Stimulated activated naive CD8-positive, alpha-beta T cell treated with anti-CD3 and anti-CD28 coated beads, Interleukin-15, Interleukin-2, amounts not matched to agents 100 ng/mL and 50 ng/mL, for 24 hours (primary cell): ENCODE results near the gene ATXN1.
"Not testable (repeated sequence)": the region's sequence is repeated elsewhere in the genome, so short reads cannot be mapped to it uniquely, and the experiment has no call there.

Experiments
- H3K27ac Mint-ChIP-seq: one replicate; pipeline ENCODE4 v1.8.0; 2021; ENCODE audit warnings: mild to moderate bottlenecking, mixed read lengths
- H3K27me3 Mint-ChIP-seq: one replicate; pipeline ENCODE4 v1.8.0; 2021; ENCODE audit warnings: mixed read lengths
- H3K36me3 Mint-ChIP-seq: one replicate; pipeline ENCODE4 v1.8.0; 2021; ENCODE audit warnings: low read depth, mixed read lengths
- H3K4me1 Mint-ChIP-seq: one replicate; pipeline ENCODE4 v1.8.0; 2021; ENCODE audit warnings: low read depth, mixed read lengths
- H3K4me3 Mint-ChIP-seq: one replicate; pipeline ENCODE4 v1.8.0; 2021; ENCODE audit warnings: mild to moderate bottlenecking, mixed read lengths
- H3K9me3 Mint-ChIP-seq: one replicate; pipeline ENCODE4 v1.8.0; 2021; ENCODE audit warnings: mixed read lengths

The ATXN1 gene

GRCh38 chr6:16399158-16399557 lies 362.1 kb downstream of the ATXN1 start:
- no peak overlapping the region for H3K4me3 Mint-ChIP-seq
- H3K27ac Mint-ChIP-seq, result no peak overlapping the region
- H3K4me1 Mint-ChIP-seq, result peaks cover 35% of the 10 kb centered on the region
- no peaks in the 10 kb centered on the region for H3K27me3 Mint-ChIP-seq
- H3K36me3 Mint-ChIP-seq, result peaks cover 26% of the 10 kb centered on the region
- no peaks in the 10 kb centered on the region for H3K9me3 Mint-ChIP-seq

GRCh38 chr6:16398587-16398986 lies 362.7 kb downstream of the ATXN1 start:
- Mint-ChIP-seq H3K27me3 (no peaks in the 10 kb centered on the region), H3K27ac (no peak overlapping the region), H3K4me1 (peaks cover 29% of the 10 kb centered on the region), H3K9me3 (no peaks in the 10 kb centered on the region), H3K4me3 (no peak overlapping the region), H3K36me3 (peaks cover 26% of the 10 kb centered on the region)

GRCh38 chr6:16397623-16398022 lies 363.6 kb downstream of the ATXN1 start:
- peaks cover 26% of the 10 kb centered on the region for H3K36me3 Mint-ChIP-seq
- H3K4me1 Mint-ChIP-seq, result peaks cover 27% of the 10 kb centered on the region
- no peaks in the 10 kb centered on the region for H3K9me3 Mint-ChIP-seq
- no peaks in the 10 kb centered on the region for H3K27me3 Mint-ChIP-seq
- no peak overlapping the region for H3K4me3 Mint-ChIP-seq
- no peak overlapping the region for H3K27ac Mint-ChIP-seq

GRCh38 chr6:16396497-16397319 lies 364.6 kb downstream of the ATXN1 start:
- no peak overlapping the region for H3K27ac Mint-ChIP-seq
- peaks cover 18% of the 10 kb centered on the region for H3K4me1 Mint-ChIP-seq
- H3K9me3 Mint-ChIP-seq, result no peaks in the 10 kb centered on the region
- H3K4me3 Mint-ChIP-seq, result no peak overlapping the region
- H3K27me3 Mint-ChIP-seq, result no peaks in the 10 kb centered on the region
- peaks cover 19% of the 10 kb centered on the region for H3K36me3 Mint-ChIP-seq

- H3K27me3 Mint-ChIP-seq, result no peaks in the 10 kb centered on the region
- H3K4me1 Mint-ChIP-seq, result peaks cover 15% of the 10 kb centered on the region
These were observed 366.6 kb downstream of the ATXN1 start for GRCh38 chr6:16394632-16395031.

GRCh38 chr6:16393326-16393725 lies 367.9 kb downstream of the ATXN1 start:
- Mint-ChIP-seq H3K27me3 (no peaks in the 10 kb centered on the region), H3K4me3 (no peak overlapping the region), H3K9me3 (no peaks in the 10 kb centered on the region), H3K27ac (no peak overlapping the region), H3K36me3 (peaks cover 7% of the 10 kb centered on the region), H3K4me1 (peaks cover 15% of the 10 kb centered on the region)

More at GRCh38 chr6:16394632-16395031, 366.6 kb downstream of the ATXN1 start:
- H3K9me3 Mint-ChIP-seq, result no peaks in the 10 kb centered on the region
- H3K27ac Mint-ChIP-seq, result no peak overlapping the region
- H3K36me3 Mint-ChIP-seq, result peaks cover 7% of the 10 kb centered on the region
- no peak overlapping the region for H3K4me3 Mint-ChIP-seq

GRCh38 chr6:16392010-16392409 lies 369.2 kb downstream of the ATXN1 start:
- no peaks in the 10 kb centered on the region for H3K27me3 Mint-ChIP-seq
- H3K27ac Mint-ChIP-seq, result no peak overlapping the region
- H3K4me3 Mint-ChIP-seq, result no peak overlapping the region
- no peaks in the 10 kb centered on the region for H3K9me3 Mint-ChIP-seq
- H3K36me3 Mint-ChIP-seq, result peaks cover 6% of the 10 kb centered on the region
- peaks cover 5% of the 10 kb centered on the region for H3K4me1 Mint-ChIP-seq

- no peak overlapping the region for H3K4me3 Mint-ChIP-seq
- H3K27ac Mint-ChIP-seq, result no peak overlapping the region
- H3K36me3 Mint-ChIP-seq, result peaks cover 4% of the 10 kb centered on the region
- no peaks in the 10 kb centered on the region for H3K9me3 Mint-ChIP-seq
- H3K27me3 Mint-ChIP-seq, result no peaks in the 10 kb centered on the region
- H3K4me1 Mint-ChIP-seq, result peaks cover under 1% of the 10 kb centered on the region
These were observed 369.8 kb downstream of the ATXN1 start for GRCh38 chr6:16391451-16391912.

- H3K27me3 Mint-ChIP-seq, H3K9me3 Mint-ChIP-seq, H3K36me3 Mint-ChIP-seq, H3K4me1 Mint-ChIP-seq, H3K27ac Mint-ChIP-seq, H3K4me3 Mint-ChIP-seq: not testable (repeated sequence)
These were observed 370.3 kb downstream of the ATXN1 start for GRCh38 chr6:16390909-16391450.

GRCh38 chr6:16389642-16390041 lies 371.6 kb downstream of the ATXN1 start:
- Mint-ChIP-seq H3K27me3 (no peaks in the 10 kb centered on the region), H3K36me3 (peaks cover 5% of the 10 kb centered on the region), H3K9me3 (no peaks in the 10 kb centered on the region), H3K4me3 (no peak overlapping the region), H3K27ac (no peak overlapping the region), H3K4me1 (peaks cover 7% of the 10 kb centered on the region)

GRCh38 chr6:16388488-16388887 lies 372.8 kb downstream of the ATXN1 start:
- Mint-ChIP-seq H3K27ac (no peak overlapping the region), H3K4me3 (no peak overlapping the region), H3K4me1 (peaks cover 7% of the 10 kb centered on the region), H3K36me3 (peaks cover 5% of the 10 kb centered on the region), H3K9me3 (no peaks in the 10 kb centered on the region), H3K27me3 (no peaks in the 10 kb centered on the region)

- Mint-ChIP-seq H3K9me3 (no peaks in the 10 kb centered on the region), H3K27ac (no peak overlapping the region), H3K27me3 (no peaks in the 10 kb centered on the region), H3K4me1 (peaks cover 7% of the 10 kb centered on the region), H3K36me3 (peaks cover 5% of the 10 kb centered on the region), H3K4me3 (no peak overlapping the region)
These were observed 375.2 kb downstream of the ATXN1 start for GRCh38 chr6:16386057-16386456.

- H3K36me3 Mint-ChIP-seq, result peaks cover 5% of the 10 kb centered on the region
- H3K9me3 Mint-ChIP-seq, result no peaks in the 10 kb centered on the region
These were observed 377.6 kb downstream of the ATXN1 start for GRCh38 chr6:16383607-16384206.

GRCh38 chr6:16381968-16382367 lies 379.3 kb downstream of the ATXN1 start:
- not testable (repeated sequence) for H3K36me3 Mint-ChIP-seq

More at GRCh38 chr6:16383607-16384206, 377.6 kb downstream of the ATXN1 start:
- Mint-ChIP-seq H3K27me3 (no peaks in the 10 kb centered on the region), H3K4me1 (peaks cover 7% of the 10 kb centered on the region), H3K27ac (no peak overlapping the region), H3K4me3 (no peak overlapping the region)

GRCh38 chr6:16380220-16380809 lies 380.9 kb downstream of the ATXN1 start:
- H3K27me3 Mint-ChIP-seq, result no peaks in the 10 kb centered on the region
- no peaks in the 10 kb centered on the region for H3K4me1 Mint-ChIP-seq
- no peak overlapping the region for H3K4me3 Mint-ChIP-seq
- no peak overlapping the region for H3K27ac Mint-ChIP-seq
- H3K9me3 Mint-ChIP-seq, result no peaks in the 10 kb centered on the region
- peaks cover 5% of the 10 kb centered on the region for H3K36me3 Mint-ChIP-seq

More at GRCh38 chr6:16381968-16382367, 379.3 kb downstream of the ATXN1 start:
- not testable (repeated sequence) for H3K4me3 Mint-ChIP-seq, H3K27ac Mint-ChIP-seq, H3K9me3 Mint-ChIP-seq, H3K4me1 Mint-ChIP-seq, H3K27me3 Mint-ChIP-seq
